ENCODE measurements around the gene MTURN. TPM values are rescaled to one million over a fixed set of nuclear protein-coding genes. Genes with fewer than 3 reads are reported as not detected.

MTURN gene
- total RNA-seq, 1 experiment from 2014 or later, result 112 TPM

DNA sequence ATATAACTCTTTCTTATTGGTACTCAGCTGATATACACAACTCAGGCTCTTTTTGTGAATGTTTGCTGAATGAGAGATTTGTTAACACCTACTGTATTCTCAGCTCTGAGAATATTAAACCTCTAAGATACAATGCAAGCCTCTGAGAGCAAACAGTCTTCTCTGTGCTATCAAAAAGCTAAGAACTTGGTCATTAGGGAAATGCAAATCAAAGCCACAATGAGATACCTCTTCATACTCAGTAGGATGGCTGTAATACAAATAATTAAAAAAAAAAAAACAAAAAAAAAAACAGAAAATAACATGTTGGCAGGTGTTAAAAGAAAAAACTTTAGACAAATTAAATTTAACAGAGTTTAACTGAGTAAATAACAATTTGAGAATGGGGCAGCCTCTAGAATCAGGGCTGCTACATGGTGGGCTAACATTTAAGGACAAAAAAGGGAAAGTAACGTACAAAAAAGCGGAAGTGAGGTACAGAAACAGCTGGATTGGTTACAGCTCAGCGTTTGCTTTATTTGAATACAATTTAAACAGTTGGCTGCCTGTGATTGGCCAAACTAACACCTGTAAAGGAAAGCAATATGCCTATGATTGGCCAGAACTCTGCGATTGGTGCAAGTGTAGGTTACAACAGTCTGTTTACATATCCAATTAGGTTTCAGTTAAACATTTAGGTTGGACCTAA is 14.8 kb upstream of the MTURN start:
- no peak for DNase-seq (ENCODE audit: low read depth, low spot score)
- in situ Hi-C loops (cut with HindIII; ENCODE audit: low pct_unique_long_range_greater_than_20kb, low sequenced_read_pairs), result no loop called here

GRCh38 chr7:30133736-30134610 is 813 bp upstream of the MTURN start:
- no peak for DNase-seq (ENCODE audit: low read depth, low spot score)
- in situ Hi-C loops (cut with HindIII; ENCODE audit: low pct_unique_long_range_greater_than_20kb, low sequenced_read_pairs), result no loop called here

- DNase-seq (ENCODE audit: low read depth, low spot score), result peak; percentile 66
- in situ Hi-C loops (cut with HindIII; ENCODE audit: low pct_unique_long_range_greater_than_20kb, low sequenced_read_pairs), result no loop called here
Measured at GRCh38 chr7:30135301-30136116, 723 bp downstream of the MTURN start.

DNA sequence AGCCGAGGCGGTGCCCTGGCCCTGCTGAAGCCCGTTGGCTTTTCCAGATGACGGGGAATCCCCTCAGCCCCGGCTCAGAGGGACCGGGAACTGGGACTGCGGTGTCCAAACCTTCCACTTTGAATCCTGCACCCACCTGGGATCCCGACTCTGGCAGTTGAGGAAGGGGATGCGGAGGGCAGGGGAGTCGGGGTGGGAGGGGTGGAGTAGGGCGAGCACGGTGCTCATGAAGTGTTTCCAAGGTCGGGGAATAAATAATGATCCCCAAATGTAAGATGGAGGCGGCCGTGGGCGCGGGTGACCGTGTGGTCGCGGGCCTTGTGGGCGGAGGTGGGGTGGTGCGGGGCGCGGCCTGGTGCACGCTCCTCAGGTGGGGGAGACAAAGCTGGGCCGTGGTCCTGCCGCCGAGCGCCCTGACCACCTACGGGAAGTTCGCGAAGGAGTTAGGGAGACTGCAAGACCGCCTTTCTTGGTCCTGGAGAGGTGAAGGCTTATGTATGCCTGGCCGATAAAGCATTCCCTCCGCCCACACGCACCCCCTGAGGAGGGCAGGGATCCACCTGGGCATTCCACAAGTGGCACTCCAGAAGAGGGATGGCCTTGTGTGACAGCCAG is 1.4 kb downstream of the MTURN start:
- in situ Hi-C loops (cut with HindIII; ENCODE audit: low pct_unique_long_range_greater_than_20kb, low sequenced_read_pairs), result no loop called here
- DNase-seq (ENCODE audit: low read depth, low spot score), result no peak

DNA sequence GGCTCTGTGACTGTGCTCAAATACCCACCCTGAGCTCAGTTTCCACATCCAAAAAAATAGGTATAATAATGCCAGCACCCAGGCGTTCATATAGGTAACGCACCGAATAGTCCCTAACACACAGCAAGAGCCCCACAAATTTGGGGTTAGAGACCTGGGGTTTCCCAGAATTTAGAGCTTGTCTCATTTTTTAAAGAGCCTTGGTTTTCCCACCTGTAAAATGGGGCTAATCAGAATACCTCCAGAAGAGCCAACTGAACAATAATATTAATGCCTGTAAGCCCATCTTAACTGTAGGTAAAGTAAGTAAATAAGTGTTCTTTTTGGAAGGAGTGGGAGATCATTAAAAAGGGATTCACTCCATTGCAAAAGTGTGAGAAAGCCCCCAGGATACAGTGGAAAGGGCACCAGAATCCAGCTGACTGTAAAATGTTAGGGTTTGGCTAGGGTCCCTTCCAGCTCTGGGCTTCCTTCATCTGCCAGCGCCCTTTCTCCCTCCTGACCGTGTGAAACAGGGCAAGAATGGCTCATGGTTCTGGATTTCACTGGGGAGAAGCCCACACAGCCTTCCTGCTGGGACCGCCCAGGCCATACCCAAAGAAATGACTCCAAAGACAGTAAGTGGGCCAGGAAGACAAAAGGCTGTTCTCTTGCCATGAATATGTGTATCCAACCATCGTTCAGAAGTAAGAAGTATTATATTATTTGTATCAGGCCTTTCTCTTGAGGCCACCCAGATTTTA is 2.1 kb downstream of the MTURN start:
- in situ Hi-C loops (cut with HindIII; ENCODE audit: low pct_unique_long_range_greater_than_20kb, low sequenced_read_pairs), result no loop called here
- peak; percentile 51 for DNase-seq (ENCODE audit: low read depth, low spot score)

GRCh38 chr7:30139836-30140384 is 5.1 kb downstream of the MTURN start:
- DNase-seq (ENCODE audit: low read depth, low spot score), result peak; percentile 50
- in situ Hi-C loops (cut with HindIII; ENCODE audit: low pct_unique_long_range_greater_than_20kb, low sequenced_read_pairs), result no loop called here

DNA sequence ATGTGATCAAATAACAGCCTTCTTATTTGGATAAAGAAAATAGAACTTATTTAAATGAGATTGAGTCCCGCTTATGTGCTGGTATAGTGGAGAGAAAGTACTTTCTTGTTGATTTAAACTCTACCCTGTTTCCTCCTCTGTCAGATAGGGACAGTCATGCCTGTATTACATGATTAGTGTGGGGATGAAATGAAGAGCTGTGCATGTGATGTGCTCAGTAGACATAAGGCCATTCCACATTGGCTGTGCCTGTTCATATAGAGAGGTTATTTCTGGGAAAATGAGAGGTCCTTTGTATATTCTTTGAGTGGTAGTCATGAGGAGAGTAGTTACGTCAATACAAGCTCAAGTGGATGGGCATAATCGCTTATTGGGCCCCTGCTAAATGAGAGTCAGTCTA is 5.7 kb downstream of the MTURN start:
- in situ Hi-C loops (cut with HindIII; ENCODE audit: low pct_unique_long_range_greater_than_20kb, low sequenced_read_pairs), result no loop called here
- peak; percentile 99 for DNase-seq (ENCODE audit: low read depth, low spot score)

GRCh38 chr7:30142710-30143109 is 7.9 kb downstream of the MTURN start:
- DNase-seq (ENCODE audit: low read depth, low spot score), result peak; percentile 64
- in situ Hi-C loops (cut with HindIII; ENCODE audit: low pct_unique_long_range_greater_than_20kb, low sequenced_read_pairs), result no loop called here

- DNase-seq (ENCODE audit: low read depth, low spot score), result no peak
Measured at GRCh38 chr7:30143748-30144251, 9.0 kb downstream of the MTURN start.

DNA sequence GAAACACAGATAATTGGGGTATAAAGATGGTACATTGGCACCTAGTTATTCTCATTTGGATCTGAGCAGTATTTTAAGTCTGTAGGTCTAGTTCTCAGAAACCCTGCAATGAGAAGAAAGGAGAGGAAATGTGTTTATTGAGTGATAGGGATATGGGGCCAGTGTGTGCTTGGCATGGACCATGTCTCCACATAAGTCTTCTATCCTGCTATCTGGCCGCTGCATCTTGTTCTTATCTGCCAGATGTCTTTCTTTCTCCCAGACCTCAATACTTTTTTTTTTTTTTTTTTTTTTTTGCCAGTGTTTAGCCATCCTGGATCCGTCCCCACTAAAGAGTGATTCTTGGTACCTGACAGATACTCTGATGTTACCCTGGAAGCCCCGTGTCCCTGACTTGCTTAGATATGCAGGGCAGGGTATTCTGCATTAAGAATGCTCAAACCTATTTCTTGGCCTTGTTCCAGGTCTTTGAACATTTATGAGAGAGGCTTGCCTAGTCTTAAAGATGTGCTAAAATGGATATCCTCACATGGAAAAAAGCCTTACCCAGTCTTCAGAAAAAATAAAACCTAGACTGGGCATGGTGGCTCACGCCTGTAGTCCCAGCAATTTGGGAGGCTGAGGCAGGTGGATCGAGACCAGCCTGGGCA is 10.0 kb downstream of the MTURN start:
- no peak for DNase-seq (ENCODE audit: low read depth, low spot score)
- in situ Hi-C loops (cut with HindIII; ENCODE audit: low pct_unique_long_range_greater_than_20kb, low sequenced_read_pairs), result no loop called here

More at GRCh38 chr7:30143748-30144251, 9.0 kb downstream of the MTURN start:
- in situ Hi-C loops (cut with HindIII; ENCODE audit: low pct_unique_long_range_greater_than_20kb, low sequenced_read_pairs), result no loop called here

DNA sequence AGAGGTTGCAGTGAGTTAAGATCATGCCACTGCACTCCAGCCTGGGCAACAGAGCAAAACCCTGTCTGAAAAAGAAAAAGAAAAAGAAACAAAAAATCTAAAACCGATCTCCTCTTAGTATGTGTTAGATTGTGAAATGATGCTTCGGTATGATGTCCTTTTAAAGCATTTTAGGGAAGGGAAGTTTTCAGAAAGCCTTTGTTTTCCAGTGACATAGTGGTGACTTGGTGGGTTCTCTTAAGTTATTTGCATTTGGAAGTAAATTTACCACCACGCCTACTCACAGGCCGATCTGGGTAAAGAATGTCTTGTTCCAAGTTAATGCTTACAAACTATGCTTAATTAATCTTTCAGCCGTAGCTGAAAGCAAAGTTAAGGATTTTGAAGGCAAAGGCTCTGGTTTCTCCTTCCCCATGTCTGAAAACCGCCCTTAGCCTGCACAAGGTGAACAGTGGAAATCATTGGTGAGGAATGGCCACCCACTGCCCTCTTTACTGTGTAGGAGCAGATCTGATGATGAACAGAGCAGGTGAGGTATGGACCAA is 10.7 kb downstream of the MTURN start:
- no peak for DNase-seq (ENCODE audit: low read depth, low spot score)
- in situ Hi-C loops (cut with HindIII; ENCODE audit: low pct_unique_long_range_greater_than_20kb, low sequenced_read_pairs), result no loop called here

DNA sequence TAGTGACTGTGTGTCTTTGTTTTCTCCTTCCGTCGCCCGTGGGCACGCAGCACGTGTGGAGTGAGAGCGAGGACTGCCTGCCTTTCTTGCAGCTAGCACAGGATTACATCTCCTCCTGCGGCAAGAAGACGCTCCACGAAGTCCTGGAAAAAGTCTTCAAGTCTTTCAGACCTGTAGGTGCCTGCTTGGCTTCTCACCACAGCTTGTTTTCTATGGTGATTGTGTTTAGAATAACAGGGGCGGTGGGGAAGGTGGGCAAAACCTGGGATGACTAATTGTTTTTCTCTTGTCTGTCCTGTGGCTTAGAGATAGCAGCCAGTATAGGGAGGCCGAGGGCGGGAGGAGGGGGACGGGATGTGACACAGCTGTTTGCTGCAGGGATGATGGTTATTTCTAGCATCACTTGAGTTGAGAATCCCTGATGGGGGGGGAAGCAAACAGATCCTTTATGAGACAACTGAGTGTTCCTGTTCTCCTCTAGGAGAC is 11.4 kb downstream of the MTURN start:
- in situ Hi-C loops (cut with HindIII; ENCODE audit: low pct_unique_long_range_greater_than_20kb, low sequenced_read_pairs), result no loop called here
- DNase-seq (ENCODE audit: low read depth, low spot score), result peak; percentile 66

DNA sequence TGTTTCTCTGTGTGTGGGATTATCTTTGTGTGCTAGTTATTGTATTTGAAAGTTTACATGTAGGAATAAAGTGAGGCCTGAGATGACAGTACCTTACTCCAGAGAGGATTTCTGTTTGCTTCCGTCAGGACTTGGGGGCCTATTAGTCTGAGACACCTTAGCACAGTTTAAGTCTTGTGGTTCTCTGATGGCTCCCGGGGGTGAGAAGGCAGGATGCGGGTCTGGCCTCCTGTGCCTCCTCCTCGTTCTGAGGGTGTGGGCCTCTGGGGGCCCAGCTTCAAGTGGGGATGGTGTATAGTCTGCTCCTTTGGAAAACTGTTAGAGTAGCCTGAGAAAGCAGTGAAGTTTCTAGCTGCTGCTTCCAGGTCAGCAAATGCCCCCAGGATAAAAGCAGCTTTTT is 12.4 kb downstream of the MTURN start:
- DNase-seq (ENCODE audit: low read depth, low spot score), result no peak
- in situ Hi-C loops (cut with HindIII; ENCODE audit: low pct_unique_long_range_greater_than_20kb, low sequenced_read_pairs), result no loop called here

DNA sequence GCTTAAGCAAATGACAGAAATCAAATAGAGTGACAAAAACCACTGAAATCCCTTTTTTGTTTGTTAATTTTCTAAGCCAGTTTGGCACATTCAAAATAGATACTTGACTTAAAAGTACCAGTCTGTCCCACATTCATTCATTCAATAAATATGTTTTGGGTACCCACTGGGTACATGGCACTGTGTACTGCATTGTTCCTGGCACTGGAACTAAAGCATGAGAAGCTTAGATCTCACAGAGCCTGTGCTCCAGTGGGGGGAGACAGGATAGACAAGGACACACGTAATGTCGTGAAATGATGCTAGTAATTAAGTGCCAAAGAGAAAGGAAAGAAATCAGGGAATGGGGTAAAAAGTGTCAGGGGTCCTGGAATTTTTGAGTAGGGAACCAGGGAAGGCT is 13.0 kb downstream of the MTURN start:
- in situ Hi-C loops (cut with HindIII; ENCODE audit: low pct_unique_long_range_greater_than_20kb, low sequenced_read_pairs), result no loop called here
- DNase-seq (ENCODE audit: low read depth, low spot score), result no peak

DNA sequence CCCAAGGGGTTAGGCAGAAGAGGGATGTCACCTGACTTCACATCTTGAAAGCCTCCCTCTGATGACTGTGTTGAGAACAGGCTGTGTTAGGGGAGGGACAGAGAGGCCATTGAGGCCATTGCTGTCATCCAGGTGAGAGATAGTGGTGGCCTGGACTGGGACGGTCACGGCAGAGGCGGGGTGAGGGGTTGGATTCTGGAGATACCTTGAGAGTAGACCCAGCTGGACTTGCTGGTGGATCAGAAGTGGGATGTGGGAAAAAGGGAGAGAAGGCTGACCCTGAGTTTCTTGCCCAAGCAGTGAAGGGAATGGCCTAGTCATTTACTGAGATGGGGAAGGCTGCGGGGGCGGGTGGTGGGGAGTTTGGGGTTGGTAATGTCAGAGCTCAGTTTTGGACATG is 13.6 kb downstream of the MTURN start:
- in situ Hi-C loops (cut with HindIII; ENCODE audit: low pct_unique_long_range_greater_than_20kb, low sequenced_read_pairs), result no loop called here

DNA sequence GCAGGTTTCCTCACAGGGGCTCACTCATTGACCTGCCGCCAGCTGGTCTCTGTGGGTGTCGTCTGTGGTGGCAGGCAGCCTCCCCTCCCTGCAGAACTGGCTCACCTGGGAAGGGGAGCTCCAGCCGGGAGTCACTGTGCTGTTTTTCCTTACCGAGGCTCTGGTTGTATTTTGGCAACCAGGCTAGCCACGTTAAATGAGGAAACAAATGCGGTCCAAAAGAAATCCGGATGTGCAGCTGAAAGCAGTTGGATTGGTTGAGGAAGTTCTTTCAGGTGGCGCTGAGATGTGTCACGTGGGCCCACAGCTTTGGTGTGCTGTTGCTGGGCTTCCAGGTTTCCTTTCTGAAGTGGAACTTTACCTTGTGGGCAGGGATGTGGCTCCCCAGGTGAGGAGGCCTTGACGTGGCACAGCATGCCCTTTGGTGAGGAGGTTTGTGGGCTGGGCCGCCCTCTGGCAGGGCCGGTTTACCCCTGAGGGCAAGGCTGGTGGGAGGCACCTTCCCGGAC is 14.2 kb downstream of the MTURN start:
- in situ Hi-C loops (cut with HindIII; ENCODE audit: low pct_unique_long_range_greater_than_20kb, low sequenced_read_pairs), result no loop called here
- no peak for DNase-seq (ENCODE audit: low read depth, low spot score)

More for the DNA sequence above, 13.6 kb downstream of the MTURN start:
- DNase-seq (ENCODE audit: low read depth, low spot score), result no peak
